Frontal cortex (tissue), 4 donors: ENCODE measurements around the gene C17orf100. TPM values are rescaled to one million over a fixed set of nuclear protein-coding genes. Genes with fewer than 3 reads are reported as not detected.

ENCODE experiments used
- DNase-seq, 2 donors: peaks; one replicate each; pipeline ENCODE4 v3.0.0; 2012; ENCODE audit warnings: low spot score in 2 of 2
- FAIRE-seq: peaks from 2 replicates; lab custom pipeline; 2012; peaks lifted over from hg19 to GRCh38; lab: Jason Lieb, UNC
- total RNA-seq: library from RNA; depleted of rRNA; stranded (reverse); fragments of >200 nt; gene quantifications from one replicate; pipeline ENCODE4 v1.2.3, GENCODE V29; 2014
- donor health status: control.
- donor health status: control.
- donor health status: control.

Gene C17orf100
- total RNA-seq, 1 donor from 2014 or later, result 2.9 TPM

- FAIRE-seq, result no peak
- DNase-seq, result no peak
These were observed 16.0 kb downstream of the C17orf100 start for GRCh38 chr17:6667516-6667915.

- FAIRE-seq (no peak), DNase-seq (no peak)
These were observed 16.7 kb downstream of the C17orf100 start for GRCh38 chr17:6668219-6668618.

- DNase-seq (no peak), FAIRE-seq (no peak)
These were observed 17.3 kb downstream of the C17orf100 start for GRCh38 chr17:6668727-6669425.

GRCh38 chr17:6669479-6670212 lies 18.1 kb downstream of the C17orf100 start:
- DNase-seq, result no peak
- no peak for FAIRE-seq

GRCh38 chr17:6670571-6670970 lies 19.0 kb downstream of the C17orf100 start:
- FAIRE-seq, result no peak
- DNase-seq, result no peak

- FAIRE-seq (no peak), DNase-seq (no peak)
These were observed 19.4 kb downstream of the C17orf100 start for GRCh38 chr17:6670999-6671398.

GRCh38 chr17:6671431-6671830 lies 19.9 kb downstream of the C17orf100 start:
- no peak for DNase-seq

GRCh38 chr17:6674586-6674985 lies 23.0 kb downstream of the C17orf100 start:
- no peak for DNase-seq
- FAIRE-seq, result no peak

More at GRCh38 chr17:6671431-6671830, 19.9 kb downstream of the C17orf100 start:
- FAIRE-seq, result no peak

- no peak for FAIRE-seq
- no peak for DNase-seq
These were observed 23.8 kb downstream of the C17orf100 start for GRCh38 chr17:6675201-6675825.

- FAIRE-seq (no peak), DNase-seq (no peak)
These were observed 25.2 kb downstream of the C17orf100 start for GRCh38 chr17:6676802-6677157.

GRCh38 chr17:6677158-6677831 lies 25.7 kb downstream of the C17orf100 start:
- no peak for FAIRE-seq
- DNase-seq, result no peak

GRCh38 chr17:6677946-6678345 lies 26.4 kb downstream of the C17orf100 start:
- FAIRE-seq (no peak), DNase-seq (no peak)

GRCh38 chr17:6679241-6679640 lies 27.7 kb downstream of the C17orf100 start:
- DNase-seq (no peak), FAIRE-seq (no peak)

GRCh38 chr17:6681176-6681575 lies 29.6 kb downstream of the C17orf100 start:
- FAIRE-seq (no peak), DNase-seq (no peak)

- no peak for FAIRE-seq
- DNase-seq, result no peak
These were observed 30.1 kb downstream of the C17orf100 start for GRCh38 chr17:6681671-6682070.

GRCh38 chr17:6682339-6682738 lies 30.8 kb downstream of the C17orf100 start:
- FAIRE-seq (no peak), DNase-seq (no peak)

GRCh38 chr17:6683081-6683684 lies 31.6 kb downstream of the C17orf100 start:
- no peak for FAIRE-seq
- DNase-seq, result no peak

GRCh38 chr17:6683730-6684459 lies 32.3 kb downstream of the C17orf100 start:
- DNase-seq (no peak), FAIRE-seq (no peak)

GRCh38 chr17:6684460-6684783 lies 32.9 kb downstream of the C17orf100 start:
- FAIRE-seq (no peak), DNase-seq (no peak)
